PFSK-1 (cell line): ENCODE results near the gene RIPOR3.
A peak's percentile ranks its signal among the peaks of the same experiment; 100 is the strongest.

ENCODE experiments used
- FOXP2 ChIP-seq: optimal IDR thresholded peaks from 2 replicates; pipeline ENCODE3; 2011; ENCODE audit warnings: borderline replicate concordance, control low read depth, inconsistent platforms; ENCODE audit not compliant: insufficient read depth; ENCODE audit errors: extremely low read length, extremely low read depth
- POLR2AphosphoS5 ChIP-seq: IDR thresholded peaks from 2 replicates; pipeline ENCODE4 v1.6.1; 2012; ENCODE audit warnings: low read depth, mild to moderate bottlenecking, control low read depth, low read length, moderate library complexity
- SIN3A ChIP-seq: IDR thresholded peaks from 2 replicates; pipeline ENCODE4 v1.6.1; 2012; ENCODE audit warnings: mild to moderate bottlenecking, low read length, moderate library complexity, borderline replicate concordance; ENCODE audit not compliant: insufficient read depth
- TAF1 ChIP-seq: IDR thresholded peaks from 2 replicates; pipeline ENCODE4 v1.6.1; 2012; ENCODE audit warnings: low read length, control low read depth, borderline replicate concordance; ENCODE audit not compliant: insufficient read depth
- TF ChIP-seq, protein P1 (sequence below), 2 experiments: IDR thresholded peaks; 2 replicates each; pipeline versions ENCODE4 v1.6.1 to v1.8.0; 2011 to 2012; ENCODE audit warnings: low read depth in 2 of 2, low read length in 2 of 2, control low read depth in 1 of 2, inconsistent platforms in 1 of 2, mild to moderate bottlenecking in 1 of 2, moderate library complexity in 1 of 2; ENCODE audit not compliant: insufficient read depth in 1 of 2

Gene RIPOR3

GRCh38 chr20:50733644-50734349 lies 42.5 kb upstream of the RIPOR3 start:
- no peak for TF ChIP-seq SIN3A
- TF ChIP-seq, protein P1, sequence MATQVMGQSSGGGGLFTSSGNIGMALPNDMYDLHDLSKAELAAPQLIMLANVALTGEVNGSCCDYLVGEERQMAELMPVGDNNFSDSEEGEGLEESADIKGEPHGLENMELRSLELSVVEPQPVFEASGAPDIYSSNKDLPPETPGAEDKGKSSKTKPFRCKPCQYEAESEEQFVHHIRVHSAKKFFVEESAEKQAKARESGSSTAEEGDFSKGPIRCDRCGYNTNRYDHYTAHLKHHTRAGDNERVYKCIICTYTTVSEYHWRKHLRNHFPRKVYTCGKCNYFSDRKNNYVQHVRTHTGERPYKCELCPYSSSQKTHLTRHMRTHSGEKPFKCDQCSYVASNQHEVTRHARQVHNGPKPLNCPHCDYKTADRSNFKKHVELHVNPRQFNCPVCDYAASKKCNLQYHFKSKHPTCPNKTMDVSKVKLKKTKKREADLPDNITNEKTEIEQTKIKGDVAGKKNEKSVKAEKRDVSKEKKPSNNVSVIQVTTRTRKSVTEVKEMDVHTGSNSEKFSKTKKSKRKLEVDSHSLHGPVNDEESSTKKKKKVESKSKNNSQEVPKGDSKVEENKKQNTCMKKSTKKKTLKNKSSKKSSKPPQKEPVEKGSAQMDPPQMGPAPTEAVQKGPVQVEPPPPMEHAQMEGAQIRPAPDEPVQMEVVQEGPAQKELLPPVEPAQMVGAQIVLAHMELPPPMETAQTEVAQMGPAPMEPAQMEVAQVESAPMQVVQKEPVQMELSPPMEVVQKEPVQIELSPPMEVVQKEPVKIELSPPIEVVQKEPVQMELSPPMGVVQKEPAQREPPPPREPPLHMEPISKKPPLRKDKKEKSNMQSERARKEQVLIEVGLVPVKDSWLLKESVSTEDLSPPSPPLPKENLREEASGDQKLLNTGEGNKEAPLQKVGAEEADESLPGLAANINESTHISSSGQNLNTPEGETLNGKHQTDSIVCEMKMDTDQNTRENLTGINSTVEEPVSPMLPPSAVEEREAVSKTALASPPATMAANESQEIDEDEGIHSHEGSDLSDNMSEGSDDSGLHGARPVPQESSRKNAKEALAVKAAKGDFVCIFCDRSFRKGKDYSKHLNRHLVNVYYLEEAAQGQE (IDR thresholded peaks at IDR 0.05; ENCODE audit: insufficient read depth in 1 of 2, low read depth in 2 of 2, low read length in 2 of 2), result no peak

GRCh38 chr20:50731930-50732690 lies 40.8 kb upstream of the RIPOR3 start:
- TF ChIP-seq POLR2AphosphoS5, result no peak
- TF ChIP-seq, protein P1 (IDR thresholded peaks at IDR 0.05; ENCODE audit: insufficient read depth in 1 of 2, low read depth in 2 of 2, low read length in 2 of 2), result no peak
- TF ChIP-seq SIN3A, result peak; percentile 35; the same call in 1 of the 2 replicates

GRCh38 chr20:50731055-50731929 lies 40.0 kb upstream of the RIPOR3 start, which contains the start of gene PARD6B:
Gene PARD6B, plus strand, starts transcription at chr20:50731580. Its CDS starts 207 bp downstream, at chr20:50731787.
- TF ChIP-seq SIN3A (0 out of 2 replicates have a peak, but pooled peaks have one; percentile 38), TAF1 (0 out of 2 replicates have a peak, but pooled peaks have one; percentile 30), POLR2AphosphoS5 (peak; percentile 32; the same call in 1 of the 2 replicates), FOXP2 (peak; percentile 10)
- TF ChIP-seq, protein P1 (IDR thresholded peaks at IDR 0.05; ENCODE audit: insufficient read depth in 1 of 2, low read depth in 2 of 2, low read length in 2 of 2), result no peak

GRCh38 chr20:50730765-50731054 lies 39.4 kb upstream of the RIPOR3 start:
- TF ChIP-seq FOXP2 (no peak), TAF1 (no peak), POLR2AphosphoS5 (0 out of 2 replicates have a peak, but pooled peaks have one; percentile 12)

DNA sequence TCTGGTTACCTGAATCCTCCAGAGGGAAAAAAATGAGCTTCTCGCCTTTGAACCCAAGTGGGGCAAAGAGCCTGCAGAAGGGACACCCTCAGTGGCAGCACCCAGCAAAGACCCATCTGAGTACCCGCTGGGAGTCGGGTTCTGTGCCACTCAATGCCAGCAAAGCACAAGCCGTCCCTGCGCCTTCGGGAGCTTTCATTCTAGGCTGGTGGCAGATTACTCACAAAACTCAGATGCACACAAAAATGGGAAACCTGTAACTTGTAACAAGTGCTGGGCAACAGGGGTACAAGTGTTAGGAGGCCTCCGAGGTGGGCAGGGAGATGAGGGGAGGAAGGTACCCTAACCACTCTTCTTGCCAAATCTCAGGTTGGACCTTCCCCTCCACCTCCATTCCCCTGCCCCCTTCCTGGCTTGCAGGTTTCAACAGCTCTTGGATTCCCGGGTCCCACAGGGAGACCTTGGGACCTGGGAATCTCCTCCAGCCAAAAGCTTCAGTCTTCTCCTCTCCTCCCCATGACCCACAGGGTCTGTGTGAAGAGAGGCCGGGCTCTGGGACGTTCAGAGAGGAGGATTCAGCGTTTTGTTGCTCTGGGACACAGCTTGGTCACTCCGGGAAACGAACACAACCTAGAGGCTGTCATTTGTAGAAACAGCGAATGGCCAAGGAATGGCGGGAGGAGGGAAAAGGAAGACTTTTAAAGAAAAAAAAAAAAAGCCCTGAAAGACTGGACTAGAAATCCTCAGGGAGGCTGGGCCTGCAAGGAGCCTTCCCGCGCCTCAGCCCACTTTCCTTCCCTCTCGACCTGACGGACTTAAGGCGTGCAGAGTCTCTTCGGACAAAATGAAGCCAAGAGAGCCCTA lies 38.8 kb upstream of the RIPOR3 start:
- TF ChIP-seq TAF1, result no peak
- TF ChIP-seq FOXP2, result no peak
- no peak for TF ChIP-seq POLR2AphosphoS5
- TF ChIP-seq SIN3A, result no peak
- TF ChIP-seq, protein P1 (IDR thresholded peaks at IDR 0.05; ENCODE audit: insufficient read depth in 1 of 2, low read depth in 2 of 2, low read length in 2 of 2), result no peak
